Left cardiac atrium (tissue), 4 donors: ENCODE data around the gene CAMKV. TPM values are rescaled to one million over a fixed set of nuclear protein-coding genes. Genes with fewer than 3 reads are reported as not detected.
"Not testable (repeated sequence)": the region's sequence is repeated elsewhere in the genome, so short reads cannot be mapped to it uniquely, and the experiment has no call there.

ENCODE experiments used
- ATAC-seq, 2 donors: fragments of 200-7000 bp; cut with Tn5 transposase; one replicate each; pipeline ENCODE4 v1.9.1; 2020; ENCODE audit warnings: mild to moderate bottlenecking in 2 of 2, moderate library complexity in 2 of 2
- DNase-seq: peaks from one replicate; pipeline ENCODE4 v3.0.0-alpha.2; 2020
- intact Hi-C, 2 donors: fragments of 100-400 bp; cut with DNase I; formaldehyde crosslinking; loops; one replicate each; pipeline versions ENCODE4 v1.14.1 to v1.15.1; 2022 to 2023
- long read RNA-seq: library from polyadenylated mRNA; unstranded; transcript quantifications from one replicate; pipeline ENCODE4 v2.0.0, GENCODE V29; 2021
- total RNA-seq, 2 donors: library from RNA; stranded (reverse); fragmentation: NEBNext Ultra II Directional; extraction: Animal tissue kit (Norgen Biotek cat#: 25700); gene quantifications; one replicate each; pipeline ENCODE4 v1.2.1, GENCODE V29; 2021
- donor health status: DM: no; HTN: yes; CAD: no.
- donor health status: DM: no; HTN: yes; CAD: no; lungs with severe emphysema.
- donor health status: DM: yes; HTN: yes; CAD: no.
- donor health status: Dilated cardiomyopathy.

The CAMKV gene, protein sequence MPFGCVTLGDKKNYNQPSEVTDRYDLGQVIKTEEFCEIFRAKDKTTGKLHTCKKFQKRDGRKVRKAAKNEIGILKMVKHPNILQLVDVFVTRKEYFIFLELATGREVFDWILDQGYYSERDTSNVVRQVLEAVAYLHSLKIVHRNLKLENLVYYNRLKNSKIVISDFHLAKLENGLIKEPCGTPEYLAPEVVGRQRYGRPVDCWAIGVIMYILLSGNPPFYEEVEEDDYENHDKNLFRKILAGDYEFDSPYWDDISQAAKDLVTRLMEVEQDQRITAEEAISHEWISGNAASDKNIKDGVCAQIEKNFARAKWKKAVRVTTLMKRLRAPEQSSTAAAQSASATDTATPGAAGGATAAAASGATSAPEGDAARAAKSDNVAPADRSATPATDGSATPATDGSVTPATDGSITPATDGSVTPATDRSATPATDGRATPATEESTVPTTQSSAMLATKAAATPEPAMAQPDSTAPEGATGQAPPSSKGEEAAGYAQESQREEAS
- total RNA-seq: not detected
- long read RNA-seq: 0 reads

GRCh38 chr3:49869525-49870126 is at the start of gene CAMKV:
Gene CAMKV (minus strand): TSS chr3:49869906. CDS start chr3:49862388, 7,518 bp downstream.
- intact Hi-C loops: no loop called here
- peak in 1 of 2 donors; percentile 28 for ATAC-seq

GRCh38 chr3:49917806-49918590 is 48.3 kb upstream of the CAMKV start:
- ATAC-seq, intact Hi-C loops, DNase-seq: not testable (repeated sequence)

More at GRCh38 chr3:49869525-49870126, at the start of gene CAMKV:
- DNase-seq: no peak

GRCh38 chr3:49916686-49917085 is 47.0 kb upstream of the CAMKV start:
- intact Hi-C loops: no loop called here

GRCh38 chr3:49914906-49915305 is 45.2 kb upstream of the CAMKV start:
- ATAC-seq: no peak
- intact Hi-C loops: no loop called here
- no peak for DNase-seq

More at GRCh38 chr3:49916686-49917085, 47.0 kb upstream of the CAMKV start:
- ATAC-seq (peak in 1 of 2 donors; percentile 24), DNase-seq (no peak)

GRCh38 chr3:49912881-49913281 is 43.2 kb upstream of the CAMKV start:
- ATAC-seq (peak in 1 of 2 donors; percentile 58), DNase-seq (no peak)
- intact Hi-C loops: no loop called here

DNA sequence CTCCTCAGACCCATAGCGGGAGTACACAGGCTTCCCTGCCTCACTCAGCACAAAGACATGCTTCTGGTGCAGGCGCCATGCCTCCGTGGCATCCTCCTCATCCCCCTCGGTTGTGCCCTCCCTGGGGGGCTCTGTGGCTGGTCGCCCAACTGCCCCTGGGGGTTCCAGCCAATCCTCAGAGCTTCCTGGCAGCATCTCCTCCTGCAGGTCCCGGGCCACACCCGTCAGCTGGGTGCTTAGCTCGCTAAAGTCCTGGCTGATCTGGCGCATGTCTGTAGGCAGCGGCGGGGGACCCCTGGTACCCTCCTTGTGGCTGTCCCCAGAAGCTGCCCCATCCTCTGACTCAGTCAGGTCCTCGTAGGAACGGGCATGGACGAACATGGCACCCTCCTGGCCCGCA is 41.9 kb upstream of the CAMKV start:
- ATAC-seq: no peak
- intact Hi-C loops: no loop called here

DNA sequence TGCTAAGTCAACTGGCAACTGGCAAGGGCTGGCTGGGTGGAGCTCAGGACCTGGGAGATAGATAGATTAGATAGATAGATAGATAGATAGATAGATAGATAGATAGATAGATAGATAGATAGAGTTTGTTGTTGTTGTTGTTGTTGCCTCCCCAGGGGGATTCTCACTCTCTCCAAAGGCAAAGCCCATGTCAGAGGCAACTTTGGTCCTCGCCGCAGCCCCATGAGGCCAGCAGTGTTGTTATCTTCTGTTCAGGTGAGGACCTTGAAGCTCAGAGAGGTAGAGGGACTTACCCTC is 41.4 kb upstream of the CAMKV start:
- ATAC-seq (no peak), DNase-seq (no peak)
- intact Hi-C loops: no loop called here

More for the DNA sequence above, 41.9 kb upstream of the CAMKV start:
- DNase-seq: no peak

GRCh38 chr3:49910409-49911123 is 40.9 kb upstream of the CAMKV start:
- ATAC-seq (no peak), DNase-seq (no peak)
- intact Hi-C loops: no loop called here

GRCh38 chr3:49908373-49909199 is 38.9 kb upstream of the CAMKV start:
- DNase-seq: no peak
- no peak for ATAC-seq
- intact Hi-C loops: loop anchor here in 1 of 2 donors (5.0 kb wide), 1 partner anchor 66 kb away; no protein-coding TSS in a partner anchor

- DNase-seq (peak; percentile 65), ATAC-seq (peak; percentile 36 to 60)
- intact Hi-C loops: loop anchor here in 1 of 2 donors (2.0 to 5.0 kb wide), 2 partner anchors 64 to 103 kb away; partner anchors contain the start of gene INKA1
Measured at GRCh38 chr3:49906073-49906743, 36.5 kb upstream of the CAMKV start.

- ATAC-seq, intact Hi-C loops, DNase-seq: not testable (repeated sequence)
Measured at GRCh38 chr3:49904448-49904847, 34.7 kb upstream of the CAMKV start.

DNA sequence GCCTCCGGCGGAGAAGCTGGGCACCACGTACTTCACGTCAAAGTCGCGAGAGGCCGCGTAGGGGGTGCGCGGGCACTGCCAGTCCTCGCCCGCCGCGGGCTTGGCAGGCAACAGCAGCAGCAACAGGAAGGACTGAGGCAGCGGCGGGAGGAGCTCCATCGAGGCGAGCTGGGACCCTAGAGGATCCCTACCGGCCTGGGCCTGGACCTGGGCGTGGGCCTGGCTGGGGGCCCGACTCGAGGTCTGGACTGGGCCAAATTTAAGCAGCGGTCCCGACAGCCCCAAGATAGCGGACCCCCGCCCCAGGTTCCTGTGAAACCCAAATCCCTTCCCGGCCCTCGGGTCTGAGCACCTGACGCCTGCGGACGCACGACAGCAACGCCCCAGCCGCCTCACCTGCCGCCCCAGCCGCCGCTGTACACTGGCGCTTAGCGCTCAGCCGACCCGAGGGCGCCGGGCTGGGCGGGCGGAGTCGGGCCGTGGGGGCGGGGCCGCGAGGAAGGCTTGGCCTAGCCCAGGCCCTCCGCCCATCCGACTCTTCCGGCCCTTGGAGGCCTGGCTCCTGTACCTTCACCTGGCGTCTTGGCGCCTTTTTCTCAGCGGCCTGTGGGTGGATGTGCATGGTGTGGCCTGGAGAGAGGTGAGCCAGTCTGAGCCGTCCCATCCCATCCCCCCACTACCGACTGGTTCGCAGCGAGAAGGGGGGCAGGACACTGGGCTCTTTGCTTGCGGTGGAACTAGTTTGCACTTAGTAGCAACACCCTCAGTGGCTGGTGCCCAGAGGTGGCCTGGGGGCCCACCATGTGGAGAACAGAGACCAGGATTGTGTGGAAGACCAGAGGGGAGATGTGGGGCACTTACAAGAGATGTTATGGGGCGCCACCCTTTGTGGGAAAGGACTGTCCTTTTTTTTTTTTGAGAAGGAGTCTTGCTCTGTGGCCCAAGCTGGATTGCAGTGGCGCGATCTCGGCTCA is 34.0 kb upstream of the CAMKV start, which contains the start of gene MST1R:
TSS of gene MST1R (minus strand) at position 423 of the 974 bp plus-strand sequence. CDS start at position 159, 264 bp downstream.
- intact Hi-C loops: no loop called here
- peak; percentile 84 to 86 for ATAC-seq

GRCh38 chr3:49902511-49903345 is 33.0 kb upstream of the CAMKV start:
- no peak for ATAC-seq
- intact Hi-C loops: no loop called here
- DNase-seq: no peak

More for the DNA sequence above, 34.0 kb upstream of the CAMKV start, which contains the start of gene MST1R:
- peak; percentile 78 for DNase-seq

- ATAC-seq (no peak), DNase-seq (no peak)
- intact Hi-C loops: no loop called here
Measured at GRCh38 chr3:49901366-49902339, 31.9 kb upstream of the CAMKV start.
